HEK293 (cell line): ENCODE data around the gene KCNMA1.

Experiments
- CTCF ChIP-seq: fragments of 450-650 bp; formaldehyde crosslinking; IDR thresholded peaks from 2 replicates; pipeline ENCODE4 v1.5.1; 2016; ENCODE audit warnings: missing biosample characterization, missing genetic modification characterization
- REST ChIP-seq: fragments of 450-650 bp; formaldehyde crosslinking; IDR thresholded peaks from 2 replicates; pipeline ENCODE4 v1.5.1; 2016; ENCODE audit warnings: missing biosample characterization, missing genetic modification characterization
- SP2 ChIP-seq: fragments of 450-650 bp; formaldehyde crosslinking; IDR thresholded peaks from 2 replicates; pipeline ENCODE4 v1.5.1; 2016; ENCODE audit warnings: missing biosample characterization, missing genetic modification characterization
- ZBTB26 ChIP-seq: fragments of 450-650 bp; formaldehyde crosslinking; optimal IDR thresholded peaks from 2 replicates; pipeline ENCODE3; 2016; ENCODE audit warnings: missing biosample characterization, mild to moderate bottlenecking, missing genetic modification characterization
- ZBTB6 ChIP-seq: fragments of 450-650 bp; formaldehyde crosslinking; IDR thresholded peaks from 2 replicates; pipeline ENCODE4 v1.5.1; 2017; ENCODE audit warnings: missing biosample characterization, missing genetic modification characterization
- ZNF138 ChIP-seq: fragments of 450-650 bp; formaldehyde crosslinking; IDR thresholded peaks from 2 replicates; pipeline ENCODE4 v1.5.1; 2016; ENCODE audit warnings: missing biosample characterization, missing genetic modification characterization, borderline replicate concordance
- ZNF146 ChIP-seq: fragments of 450-650 bp; formaldehyde crosslinking; IDR thresholded peaks from 2 replicates; pipeline ENCODE4 v1.5.1; 2016; ENCODE audit warnings: missing biosample characterization, missing genetic modification characterization

GRCh38 chr10:76977046-76977445, 660.6 kb downstream of the KCNMA1 start:
- TF ChIP-seq ZNF138 (tag by site-specific recombination) (no peak), CTCF (no peak), SP2 (tag by site-specific recombination) (no peak), ZBTB6 (tag by site-specific recombination) (no peak), REST (tag by site-specific recombination) (no peak), ZNF146 (tag by site-specific recombination) (no peak), ZBTB26 (tag by site-specific recombination) (no peak)
